GM10248 (cell line): Measurements from ENCODE around the gene TLX1.

Experiments used
- CTCF ChIA-PET: fragments of 300-600 bp; sonication (Branson Sonifier 250); formaldehyde crosslinking; extraction: SDS; loops from one replicate; lab custom pipeline; 2021; ENCODE audit warnings: antibody characterized with exemption; lab: Yijun Ruan, JAX
- POLR2A ChIA-PET: fragments of 350-650 bp; sonication (Branson Sonifier 250); formaldehyde crosslinking; extraction: SDS; loops from one replicate; lab custom pipeline; 2020; ENCODE audit warnings: antibody characterized with exemption; lab: Yijun Ruan, JAX
- DNase-seq: peaks from one replicate; pipeline ENCODE4 v3.0.0; 2012; ENCODE audit errors: extremely low spot score
- CTCF ChIP-seq: IDR thresholded peaks from 2 replicates; pipeline ENCODE4 v1.5.1; 2012; ENCODE audit warnings: mild to moderate bottlenecking, low read depth; ENCODE audit errors: extremely low read depth, missing control alignments, control extremely low read depth

The TLX1 gene

GRCh38 chr10:101130984-101131961 lies at the start of gene TLX1:
Gene TLX1, plus strand, starts transcription at chr10:101131300. Its CDS starts 242 bp downstream, at chr10:101131542.
- ChIA-PET POLR2A (no interaction called here), CTCF (interaction anchor here (1.4 to 4.3 kb wide), 2 partner anchors 11 to 83 kb away, joined by 3 to 32 read pairs; no protein-coding TSS in a partner anchor)
- TF ChIP-seq CTCF = no peak
- DNase-seq = no peak

- CTCF ChIA-PET = interaction anchor here (1.9 to 7.9 kb wide), 5 partner anchors 11 to 56 kb away, joined by 6 to 70 read pairs (median 30); no protein-coding TSS in a partner anchor
- DNase-seq = no peak
- POLR2A ChIA-PET = no interaction called here
- no peak for TF ChIP-seq CTCF
Observed at GRCh38 chr10:101085846-101086245, 45.3 kb upstream of the TLX1 start.

GRCh38 chr10:101087376-101087775 lies 43.7 kb upstream of the TLX1 start:
- POLR2A ChIA-PET = no interaction called here
- no peak for TF ChIP-seq CTCF
- CTCF ChIA-PET = interaction anchor here (2.2 to 7.9 kb wide), 5 partner anchors 9 to 55 kb away, joined by 7 to 70 read pairs (median 30); no protein-coding TSS in a partner anchor
- DNase-seq = no peak

- ChIA-PET CTCF (interaction anchor here (1.3 to 7.9 kb wide), 5 partner anchors 9 to 55 kb away, joined by 6 to 70 read pairs (median 13); no protein-coding TSS in a partner anchor), POLR2A (no interaction called here)
- DNase-seq = no peak
- TF ChIP-seq CTCF = no peak
Observed at GRCh38 chr10:101087965-101088364, 43.1 kb upstream of the TLX1 start.

- DNase-seq = no peak
- ChIA-PET POLR2A (no interaction called here), CTCF (interaction anchor here (2.2 to 6.6 kb wide), 3 partner anchors 22 to 53 kb away, joined by 7 to 30 read pairs (median 13); no protein-coding TSS in a partner anchor)
- no peak for TF ChIP-seq CTCF
Observed at GRCh38 chr10:101089520-101090299, 41.4 kb upstream of the TLX1 start.

GRCh38 chr10:101090597-101090996 lies 40.5 kb upstream of the TLX1 start:
- no peak for DNase-seq
- ChIA-PET POLR2A (no interaction called here), CTCF (interaction anchor here (3.2 to 15.5 kb wide), 3 partner anchors 21 to 50 kb away, joined by 9 to 385 read pairs (median 10); no protein-coding TSS in a partner anchor)
- TF ChIP-seq CTCF = no peak
